B cell (primary cell): Measurements from ENCODE around the gene FAM168A. TPM values are rescaled to one million over a fixed set of nuclear protein-coding genes. Genes with fewer than 3 reads are reported as not detected.

Experiments used
- ATAC-seq: fragments of 200-7000 bp; cut with Tn5 transposase; one replicate; pipeline ENCODE4 v1.10.0; 2021; ENCODE audit warnings: low read depth, mild to moderate bottlenecking, moderate number of reproducible peaks, moderate library complexity
- CTCF ChIA-PET: fragments of 350-600 bp; sonication (Branson Sonifier 250); formaldehyde crosslinking; loops from one replicate; lab custom pipeline; 2021; ENCODE audit warnings: antibody characterized with exemption, inconsistent platforms; lab: Charles Lee
- POLR2A ChIA-PET: fragments of 350-600 bp; sonication (Branson Sonifier 250); formaldehyde crosslinking; loops from one replicate; lab custom pipeline; 2021; ENCODE audit warnings: antibody characterized with exemption; lab: Charles Lee
- DNase-seq: peaks from one replicate; pipeline ENCODE4 v3.0.0; 2013
- H2AFZ ChIP-seq: 2 replicates; pipeline ENCODE4 v1.6.1; 2012; ENCODE audit warnings: mild to moderate bottlenecking, low read depth, low read length; ENCODE audit not compliant: insufficient read depth, poor library complexity, severe bottlenecking
- H3K27ac ChIP-seq, 2 donors: 1 replicate in 1 of 2; 2 replicates in 1 of 2; pipeline ENCODE4 v1.5.1; 2012 to 2013; ENCODE audit warnings: low read length in 2 of 2, mild to moderate bottlenecking in 2 of 2, moderate library complexity in 1 of 2
- H3K27me3 ChIP-seq, 4 experiments: fragments of 200-600 bp in 1 of 4; sonication (generic) in 1 of 4; replicated peaks in 1 of 4; 1 replicate in 2 of 4; 2 replicates in 2 of 4; pipeline versions ENCODE4 v1.6.1 to v1.7.0; 2013 to 2016; ENCODE audit warnings: low read length in 3 of 4, mild to moderate bottlenecking in 2 of 4, mixed read lengths in 1 of 4, moderate library complexity in 1 of 4; ENCODE audit not compliant: insufficient read depth in 4 of 4, control insufficient read depth in 3 of 4; ENCODE audit errors: control extremely low read depth in 1 of 4
- H3K36me3 ChIP-seq, 2 experiments: replicated peaks in 1 of 2; 1 replicate in 1 of 2; 2 replicates in 1 of 2; pipeline versions ENCODE4 v1.6.1 to v1.7.1; 2013; ENCODE audit warnings: low read length in 1 of 2; ENCODE audit not compliant: insufficient read depth in 2 of 2, control insufficient read depth in 1 of 2; ENCODE audit errors: control extremely low read depth in 1 of 2, extremely low read depth in 1 of 2
- H3K4me1 ChIP-seq, 2 donors: fragments of 200-600 bp in 1 of 2; sonication (generic) in 1 of 2; 1 replicate in 1 of 2; 2 replicates in 1 of 2; pipeline versions ENCODE4 v1.5.1 to v1.6.1; 2013 to 2017; ENCODE audit warnings: low read length in 2 of 2; ENCODE audit not compliant: control insufficient read depth in 2 of 2, insufficient read depth in 2 of 2
- H3K4me2 ChIP-seq: replicated peaks from 2 replicates; pipeline ENCODE3; 2012; ENCODE audit warnings: mild to moderate bottlenecking, low read depth, low read length; ENCODE audit not compliant: poor library complexity, severe bottlenecking
- H3K4me3 ChIP-seq, 5 experiments: fragments of 200-600 bp in 1 of 5; sonication (generic) in 1 of 5; 1 replicate in 3 of 5; 2 replicates in 2 of 5; pipeline versions ENCODE4 v1.5.1 to v1.7.0; 2011 to 2016; ENCODE audit warnings: low read length in 4 of 5, mild to moderate bottlenecking in 4 of 5, low read depth in 2 of 5, control low read depth in 1 of 5, moderate library complexity in 1 of 5; ENCODE audit not compliant: insufficient read depth in 1 of 5; ENCODE audit errors: control extremely low read depth in 1 of 5, extremely low read depth in 1 of 5
- H3K79me2 ChIP-seq: fragments of 200-600 bp; sonication (generic); one replicate; pipeline ENCODE4 v1.6.0; 2016; ENCODE audit warnings: low read length; ENCODE audit not compliant: control insufficient read depth, insufficient read depth
- H3K9ac ChIP-seq: fragments of 200-600 bp; sonication (generic); 2 replicates; pipeline ENCODE4 v1.6.1; 2017; ENCODE audit warnings: mild to moderate bottlenecking, low read length, moderate library complexity
- H3K9me3 ChIP-seq, 3 donors: one replicate each; pipeline versions ENCODE4 v1.6.1 to v1.7.1; 2013; ENCODE audit warnings: low read length in 2 of 3; ENCODE audit not compliant: control insufficient read depth in 2 of 3, insufficient read depth in 1 of 3; ENCODE audit errors: control extremely low read depth in 1 of 3
- H4K20me1 ChIP-seq: 2 replicates; pipeline ENCODE4 v1.6.0; 2012; ENCODE audit warnings: mild to moderate bottlenecking, low read length; ENCODE audit not compliant: insufficient read depth, control insufficient read depth, poor library complexity, severe bottlenecking
- H3K27ac Mint-ChIP-seq: one replicate; pipeline ENCODE4 v1.8.0; 2021; ENCODE audit warnings: mixed read lengths
- H3K27me3 Mint-ChIP-seq: one replicate; pipeline ENCODE4 v1.8.0; 2021; ENCODE audit warnings: mixed read lengths
- H3K4me1 Mint-ChIP-seq: one replicate; pipeline ENCODE4 v1.8.0; 2021; ENCODE audit warnings: mixed read lengths
- H3K4me3 Mint-ChIP-seq: one replicate; pipeline ENCODE4 v1.8.0; 2021; ENCODE audit warnings: mixed read lengths
- H3K9me3 Mint-ChIP-seq: one replicate; pipeline ENCODE4 v1.8.0; 2022; ENCODE audit warnings: mixed read lengths; ENCODE audit not compliant: insufficient read depth
- CTCF ChIP-seq: fragments of 200-600 bp; IDR thresholded peaks from one replicate; pipeline ENCODE4 v1.8.0; 2022; ENCODE audit warnings: antibody characterized with exemption, mild to moderate bottlenecking
- EZH2 ChIP-seq: IDR thresholded peaks from 2 replicates; pipeline ENCODE4 v1.6.1; 2012; ENCODE audit warnings: borderline replicate concordance, low read depth, mild to moderate bottlenecking, moderate library complexity, low read length; ENCODE audit not compliant: insufficient read depth, poor library complexity, severe bottlenecking
- WGBS: methylation state at CpG from one replicate; pipeline ENCODE4 v1.1.5; 2013; ENCODE audit warnings: missing lambda C conversion rate; ENCODE audit not compliant: insufficient coverage; 5-methylcytosine and 5-hydroxymethylcytosine counted together
- intact Hi-C: fragments of 100-400 bp; cut with micrococcal nuclease; formaldehyde crosslinking; loops from one replicate; pipeline ENCODE4 v1.10.0; 2022
- polyA plus RNA-seq: library from polyadenylated mRNA; depleted of rRNA; stranded (reverse); fragments of >200 nt; gene quantifications from 2 replicates; pipeline ENCODE4 v1.2.3, GENCODE V29; 2012
- total RNA-seq, 2 donors: library from RNA; stranded (reverse); fragments of 120-200 nt in 1 of 2; gene quantifications; 1 replicate in 1 of 2; 2 replicates in 1 of 2; pipeline versions ENCODE4 v1.2.3 to v1.2.4, GENCODE V29; 2013 to 2022

The FAM168A gene
- total and polyA plus RNA-seq, 2 donors (not counting 1 experiment from before 2014, with no cell fraction given): 11.0 to 26.8 TPM

- Histone ChIP-seq H3K79me2 (peaks cover 30% of the 10 kb centered on the region), H3K27me3 (no peaks in the 10 kb centered on the region), H3K36me3 (no peaks in the 10 kb centered on the region), H3K4me2 (no peak overlapping the region), H3K9me3 (peaks cover 0 to 4% (median 3%) of the 10 kb centered on the region in 3 donors), H3K4me3 (no peak overlapping the region), H2AFZ (no peak overlapping the region), H4K20me1 (no peaks in the 10 kb centered on the region), H3K27ac (no peak overlapping the region), H3K4me1 (no peaks in the 10 kb centered on the region), H3K9ac (no peak overlapping the region)
- intact Hi-C loops: no loop called here
- no peak for ATAC-seq
- no peak for TF ChIP-seq CTCF
- TF ChIP-seq EZH2: no peak
- H3K9me3 Mint-ChIP-seq: peaks cover 3% of the 10 kb centered on the region
- no peaks in the 10 kb centered on the region for H3K27me3 Mint-ChIP-seq
- 83% methylated on average over 1 of the region's 1 CpG for WGBS
- ChIA-PET CTCF (no interaction called here), POLR2A (no interaction called here)
- peaks cover 8% of the 10 kb centered on the region for H3K4me1 Mint-ChIP-seq
- H3K4me3 Mint-ChIP-seq: no peak overlapping the region
- no peak overlapping the region for H3K27ac Mint-ChIP-seq
- no peak for DNase-seq
Measured at GRCh38 chr11:73493956-73494598, 103.8 kb downstream of the FAM168A start.

GRCh38 chr11:73481626-73482025 is 116.3 kb downstream of the FAM168A start:
- Mint-ChIP-seq H3K4me3 (no peak overlapping the region), H3K27ac (no peak overlapping the region), H3K9me3 (peaks cover 9% of the 10 kb centered on the region), H3K27me3 (no peaks in the 10 kb centered on the region), H3K4me1 (no peaks in the 10 kb centered on the region)
- Histone ChIP-seq H4K20me1 (peaks cover 3% of the 10 kb centered on the region), H3K27me3 (no peaks in the 10 kb centered on the region), H3K36me3 (no peaks in the 10 kb centered on the region), H2AFZ (no peak overlapping the region), H3K79me2 (peaks cover 5% of the 10 kb centered on the region), H3K4me2 (no peak overlapping the region), H3K27ac (no peak overlapping the region), H3K4me1 (no peaks in the 10 kb centered on the region), H3K9me3 (peaks cover 0 to 13% (median 0%) of the 10 kb centered on the region in 3 donors), H3K9ac (no peak overlapping the region), H3K4me3 (no peak overlapping the region)
- no peak for TF ChIP-seq EZH2
- TF ChIP-seq CTCF: no peak
- no CpG with 5 or more reads among the region's 1 CpG for WGBS
- DNase-seq: no peak
- intact Hi-C loops: no loop called here
- ChIA-PET CTCF (no interaction called here), POLR2A (no interaction called here)
- ATAC-seq: no peak
